Activated T-helper 9 cell treated with anti-CD3 and anti-CD28 coated beads, Interleukin-2, amount 50 U/mL, for 16 hours (primary cell): ENCODE data around the gene CEP350.
"Not testable (repeated sequence)": the region's sequence is repeated elsewhere in the genome, so short reads cannot be mapped to it uniquely, and the experiment has no call there.

Source experiments
- DNase-seq: peaks from one replicate; pipeline ENCODE4 v3.0.0-alpha.2; 2020; ENCODE audit warnings: low read depth

CEP350 gene

GRCh38 chr1:179984942-179985341 is 30.3 kb downstream of the CEP350 start:
- no peak for DNase-seq

GRCh38 chr1:179990847-179991246 is 36.2 kb downstream of the CEP350 start:
- DNase-seq = no peak

- no peak for DNase-seq
Observed at GRCh38 chr1:179995576-179995975, 41.0 kb downstream of the CEP350 start.

- DNase-seq = no peak
Observed at GRCh38 chr1:179996099-179996498, 41.5 kb downstream of the CEP350 start.

GRCh38 chr1:180000575-180000974 is 46.0 kb downstream of the CEP350 start:
- no peak for DNase-seq

GRCh38 chr1:180002437-180002836 is 47.8 kb downstream of the CEP350 start:
- no peak for DNase-seq

GRCh38 chr1:180003026-180003695 is 48.6 kb downstream of the CEP350 start:
- no peak for DNase-seq

- DNase-seq = not testable (repeated sequence)
Observed at GRCh38 chr1:180006762-180007161, 52.2 kb downstream of the CEP350 start.

GRCh38 chr1:180020017-180020416 is 65.4 kb downstream of the CEP350 start:
- no peak for DNase-seq

- DNase-seq = no peak
Observed at GRCh38 chr1:180026556-180026955, 71.9 kb downstream of the CEP350 start.

- no peak for DNase-seq
Observed at GRCh38 chr1:180027949-180028445, 73.4 kb downstream of the CEP350 start.

- no peak for DNase-seq
Observed at GRCh38 chr1:180028864-180029263, 74.3 kb downstream of the CEP350 start.

- no peak for DNase-seq
Observed at GRCh38 chr1:180029524-180030135, 75.0 kb downstream of the CEP350 start.

- DNase-seq = no peak
Observed at GRCh38 chr1:180031664-180032063, 77.1 kb downstream of the CEP350 start.

- DNase-seq = no peak
Observed at GRCh38 chr1:180033390-180033789, 78.8 kb downstream of the CEP350 start.

- no peak for DNase-seq
Observed at GRCh38 chr1:180040034-180040433, 85.4 kb downstream of the CEP350 start.

GRCh38 chr1:180041582-180041981 is 87.0 kb downstream of the CEP350 start:
- DNase-seq = no peak

- DNase-seq = no peak
Observed at GRCh38 chr1:180042988-180043622, 88.5 kb downstream of the CEP350 start.

GRCh38 chr1:180043785-180044184 is 89.2 kb downstream of the CEP350 start:
- DNase-seq = no peak

- no peak for DNase-seq
Observed at GRCh38 chr1:180046674-180047073, 92.1 kb downstream of the CEP350 start.

- DNase-seq = no peak
Observed at GRCh38 chr1:180053594-180054567, 99.3 kb downstream of the CEP350 start.

GRCh38 chr1:180057883-180058396 is 103.3 kb downstream of the CEP350 start:
- no peak for DNase-seq
